Uterus (tissue), 2 donors: ENCODE measurements around the gene MGAT4B.

Experiments used
- POLR2A ChIP-seq, 2 donors: fragments of 450-650 bp; IDR thresholded peaks; one replicate each; pipeline ENCODE4 v1.6.1; 2016; ENCODE audit warnings: antibody characterized with exemption in 2 of 2, mild to moderate bottlenecking in 1 of 2, moderate library complexity in 1 of 2
- TF ChIP-seq, protein P1 (sequence below), 4 experiments: fragments of 200-600 bp in 2 of 4; fragments of 450-650 bp in 2 of 4; sonication (generic) in 2 of 4; IDR thresholded peaks; one replicate each; pipeline ENCODE4 v1.5.1; 2016 to 2019; ENCODE audit warnings: antibody characterized with exemption in 4 of 4, mild to moderate bottlenecking in 2 of 4, moderate library complexity in 1 of 4

GRCh38 chr5:179824745-179825112 is 18.1 kb upstream of the MGAT4B start:
- no peak for TF ChIP-seq POLR2A (IDR thresholded peaks at IDR 0.05)
- TF ChIP-seq, protein P1, sequence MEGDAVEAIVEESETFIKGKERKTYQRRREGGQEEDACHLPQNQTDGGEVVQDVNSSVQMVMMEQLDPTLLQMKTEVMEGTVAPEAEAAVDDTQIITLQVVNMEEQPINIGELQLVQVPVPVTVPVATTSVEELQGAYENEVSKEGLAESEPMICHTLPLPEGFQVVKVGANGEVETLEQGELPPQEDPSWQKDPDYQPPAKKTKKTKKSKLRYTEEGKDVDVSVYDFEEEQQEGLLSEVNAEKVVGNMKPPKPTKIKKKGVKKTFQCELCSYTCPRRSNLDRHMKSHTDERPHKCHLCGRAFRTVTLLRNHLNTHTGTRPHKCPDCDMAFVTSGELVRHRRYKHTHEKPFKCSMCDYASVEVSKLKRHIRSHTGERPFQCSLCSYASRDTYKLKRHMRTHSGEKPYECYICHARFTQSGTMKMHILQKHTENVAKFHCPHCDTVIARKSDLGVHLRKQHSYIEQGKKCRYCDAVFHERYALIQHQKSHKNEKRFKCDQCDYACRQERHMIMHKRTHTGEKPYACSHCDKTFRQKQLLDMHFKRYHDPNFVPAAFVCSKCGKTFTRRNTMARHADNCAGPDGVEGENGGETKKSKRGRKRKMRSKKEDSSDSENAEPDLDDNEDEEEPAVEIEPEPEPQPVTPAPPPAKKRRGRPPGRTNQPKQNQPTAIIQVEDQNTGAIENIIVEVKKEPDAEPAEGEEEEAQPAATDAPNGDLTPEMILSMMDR (IDR thresholded peaks at IDR 0.05), result no peak
